Panc1 (cell line): ENCODE results near the gene MSANTD3. TPM values are rescaled to one million over a fixed set of nuclear protein-coding genes. Genes with fewer than 3 reads are reported as not detected.

ENCODE experiments used
- ATAC-seq: fragments of 200-7000 bp; cut with Tn5 transposase; 2 replicates; pipeline ENCODE4 v1.9.1; 2020; ENCODE audit warnings: mild to moderate bottlenecking, moderate library complexity
- BruUV-seq: library from RNA; stranded (reverse); fragments of 400-500 nt; replicated peaks from 2 replicates; lab custom pipeline; 2021; lab: Mats Ljungman, UMichigan
- CTCF ChIA-PET: fragments of 300-600 bp; sonication (Branson Sonifier 250); formaldehyde crosslinking; loops from one replicate; lab custom pipeline; 2022; ENCODE audit warnings: antibody characterized with exemption; lab: Charles Lee
- POLR2A ChIA-PET: fragments of 300-600 bp; sonication (Branson Sonifier 250); formaldehyde crosslinking; loops from one replicate; lab custom pipeline; 2022; ENCODE audit warnings: antibody characterized with exemption; lab: Charles Lee
- DNase-seq: peaks from one replicate; pipeline ENCODE4 v3.0.0-alpha.2; 2010; ENCODE audit warnings: low read depth, low spot score
- H3K27ac ChIP-seq: 2 replicates; pipeline ENCODE4 v1.5.1; 2011; ENCODE audit warnings: mild to moderate bottlenecking, low read length, inconsistent platforms
- H3K27me3 ChIP-seq: fragments of 200-500 bp; sonication (Bioruptor generic); 2 replicates; pipeline ENCODE4 v1.6.0; 2014; ENCODE audit warnings: low read length, inconsistent platforms; ENCODE audit not compliant: control insufficient read depth, insufficient read depth
- H3K36me3 ChIP-seq: fragments of 200-500 bp; sonication (Bioruptor generic); 2 replicates; pipeline ENCODE4 v1.5.1; 2014; ENCODE audit warnings: inconsistent platforms, mild to moderate bottlenecking, low read length, moderate library complexity; ENCODE audit not compliant: control insufficient read depth, insufficient read depth
- H3K4me1 ChIP-seq: 2 replicates; pipeline ENCODE4 v1.5.1; 2011; ENCODE audit warnings: inconsistent platforms, mild to moderate bottlenecking, low read length, moderate library complexity; ENCODE audit not compliant: control insufficient read depth, insufficient read depth
- H3K4me3 ChIP-seq, 2 experiments: 2 replicates each; pipeline ENCODE4 v1.5.1; 2011 to 2012; ENCODE audit warnings: low read depth in 2 of 2, low read length in 2 of 2, mild to moderate bottlenecking in 2 of 2, inconsistent platforms in 1 of 2, moderate library complexity in 1 of 2
- H3K9me3 ChIP-seq: fragments of 200-500 bp; sonication (Bioruptor generic); 2 replicates; pipeline ENCODE4 v1.5.1; 2014; ENCODE audit warnings: low read depth, mild to moderate bottlenecking, inconsistent platforms, low read length, moderate library complexity; ENCODE audit not compliant: control insufficient read depth, insufficient read depth
- CTCF ChIP-seq: fragments of 450-650 bp; IDR thresholded peaks from 2 replicates; pipeline ENCODE4 v1.5.1; 2017; ENCODE audit warnings: mild to moderate bottlenecking
- POLR2AphosphoS5 ChIP-seq: IDR thresholded peaks from 2 replicates; pipeline ENCODE4 v1.6.1; 2012; ENCODE audit warnings: mild to moderate bottlenecking, low read depth, low read length, moderate library complexity
- REST ChIP-seq, 2 experiments: IDR thresholded peaks; 2 replicates each; pipeline ENCODE4 v1.6.1; 2011 to 2012; ENCODE audit warnings: low read depth in 2 of 2, control low read depth in 1 of 2, low read length in 1 of 2, mild to moderate bottlenecking in 1 of 2, moderate library complexity in 1 of 2; ENCODE audit not compliant: insufficient read depth in 1 of 2
- SIN3A ChIP-seq: IDR thresholded peaks from 2 replicates; pipeline ENCODE4 v1.6.1; 2012; ENCODE audit warnings: low read depth, mild to moderate bottlenecking, low read length, moderate library complexity, borderline replicate concordance; ENCODE audit not compliant: insufficient read depth
- TCF7L2 ChIP-seq: IDR thresholded peaks from 2 replicates; pipeline ENCODE4 v1.6.1; 2011; ENCODE audit warnings: mild to moderate bottlenecking, low read depth, low read length, inconsistent platforms
- in situ Hi-C: cut with HindIII; loops from 2 replicates; pipeline ENCODE4 v1.10.0; 2016; ENCODE audit warnings: low sequenced_read_pairs, low pct_unique_long_range_greater_than_20kb
- intact Hi-C: fragments of 100-400 bp; cut with micrococcal nuclease; formaldehyde crosslinking; loops from one replicate; pipeline ENCODE4 v1.10.0; 2022; ENCODE audit not compliant: unreplicated experiment
- total RNA-seq: library from RNA; stranded (reverse); gene quantifications from one replicate; pipeline ENCODE4 v1.2.1, GENCODE V29; 2021; ENCODE audit not compliant: unreplicated experiment

MSANTD3 gene
- total RNA-seq, 1 experiment from 2014 or later = 58.7 TPM

- CTCF ChIA-PET = no interaction called here
- Histone ChIP-seq H3K27me3 (no peaks in the 10 kb centered on the region), H3K27ac (no peak overlapping the region), H3K36me3 (no peaks in the 10 kb centered on the region), H3K4me3 (no peak overlapping the region), H3K4me1 (no peaks in the 10 kb centered on the region), H3K9me3 (no peaks in the 10 kb centered on the region)
- no peak for DNase-seq
- POLR2A ChIA-PET = no interaction called here
- BruUV-seq = no TSS peak
- ATAC-seq = no peak
- in situ Hi-C loops = no loop called here
- TF ChIP-seq TCF7L2 (no peak), SIN3A (no peak), POLR2AphosphoS5 (no peak), REST (IDR thresholded peaks at IDR 0.05; ENCODE audit: insufficient read depth in 1 of 2, low read depth in 2 of 2, low read length in 1 of 2) (no peak), CTCF (no peak)
- intact Hi-C loops = no loop called here
Observed at GRCh38 chr9:100401042-100401441, 25.9 kb upstream of the MSANTD3 start.

- Histone ChIP-seq H3K27me3 (no peaks in the 10 kb centered on the region), H3K36me3 (no peaks in the 10 kb centered on the region), H3K27ac (no peak overlapping the region), H3K4me3 (no peak overlapping the region), H3K9me3 (no peaks in the 10 kb centered on the region), H3K4me1 (peaks cover under 1% of the 10 kb centered on the region; the same call in 1 of the 2 replicates)
- ChIA-PET CTCF (interaction anchor here (1.1 kb wide), 1 partner anchor 55 kb away, joined by 3 read pairs; no protein-coding TSS in a partner anchor), POLR2A (no interaction called here)
- intact Hi-C loops (no loop called here), in situ Hi-C loops (no loop called here)
- ATAC-seq = no peak
- TF ChIP-seq POLR2AphosphoS5 (no peak), SIN3A (no peak), REST (IDR thresholded peaks at IDR 0.05; ENCODE audit: insufficient read depth in 1 of 2, low read depth in 2 of 2, low read length in 1 of 2) (no peak), TCF7L2 (no peak), CTCF (no peak)
- BruUV-seq = no TSS peak
- DNase-seq = no peak
Observed at GRCh38 chr9:100406962-100407361, 20.0 kb upstream of the MSANTD3 start.
